ENCODE results near the gene LHX4. TPM values are rescaled to one million over a fixed set of nuclear protein-coding genes. Genes with fewer than 3 reads are reported as not detected.

Gene LHX4
- total and polyA plus RNA-seq, 9 of the 15 experiments (the other 6 are each of a cell fraction or from before 2014, with no cell fraction given) = 0.01 to 0.11 (median 0.07) TPM; not detected in 5

DNA sequence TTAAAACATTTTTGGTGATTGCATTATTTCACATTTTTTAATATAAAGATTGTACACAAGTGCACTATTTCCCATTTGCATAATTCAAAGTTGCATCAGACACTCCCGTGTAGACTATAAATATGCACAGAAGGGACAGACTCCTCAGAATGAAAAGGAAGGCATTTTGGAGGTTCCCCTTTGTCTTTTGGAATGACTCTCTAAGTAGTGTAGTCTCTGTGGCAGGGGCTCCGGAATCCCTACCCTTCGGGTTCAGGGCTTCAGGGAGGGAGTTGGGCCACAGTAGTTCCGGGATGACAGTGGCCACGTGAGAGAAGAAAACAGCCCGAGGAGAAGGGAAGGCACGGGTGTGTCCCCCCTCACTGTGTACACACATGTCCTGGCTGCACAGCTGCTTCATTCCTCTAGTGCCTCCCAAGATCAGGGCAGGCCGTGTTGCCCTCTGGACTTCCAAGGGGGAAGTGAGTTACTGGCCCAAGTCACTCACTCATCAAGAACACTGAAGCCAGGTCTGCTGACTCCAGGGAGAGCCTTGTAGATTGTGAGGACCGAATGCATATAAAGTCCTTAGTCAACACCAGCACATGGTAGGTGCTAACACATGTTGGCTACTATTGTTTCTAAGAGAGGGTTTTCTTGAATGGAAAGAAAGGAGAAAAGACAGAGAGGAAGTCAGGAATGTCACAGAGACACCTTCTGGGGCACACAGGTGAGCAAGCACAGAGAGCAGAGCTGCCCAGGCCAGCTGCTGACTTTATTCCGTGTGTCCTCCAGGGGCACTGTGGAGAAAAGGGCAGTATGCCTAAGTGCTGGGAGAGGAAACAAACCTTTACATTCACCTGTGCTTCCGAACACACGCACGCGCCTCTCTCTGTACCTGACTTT, 39.8 kb downstream of the LHX4 start (continued):
- TF ChIP-seq CREB1 (IDR thresholded peaks at IDR 0.05) (no peak), CREB1 (CRISPR knock-in tag; IDR thresholded peaks at IDR 0.05) (no peak), CEBPG (CRISPR knock-in tag; IDR thresholded peaks at IDR 0.05) (no peak), CEBPG (tag; conservative IDR thresholded peaks at IDR 0.05 in 1 of 2, IDR thresholded peaks at IDR 0.05 in 1 of 2) (peak in 1 of 2 experiments; percentile 32; a peak in 1 of 4 replicates), MLLT1 (IDR thresholded peaks at IDR 0.05) (no peak)

GRCh38 chr1:180270530-180271271, 40.6 kb downstream of the LHX4 start:
- BruUV-seq (replicated peaks) = no TSS peak
- ChIA-PET POLR2A (interaction anchor here (0.6 to 5.1 kb wide), 9 partner anchors 10 to 671 kb away, joined by 3 to 17 read pairs (median 4); no protein-coding TSS in a partner anchor), CTCF (ENCODE audit: low intra/inter-chr PET ratio) (no interaction called here)
- in situ Hi-C loops (cut with MboI) = loop anchor here (25.0 kb wide), 1 partner anchor 892 kb away; no protein-coding TSS in a partner anchor
- peaks cover 18% of the 10 kb centered on the region; the same call in 2 of the 3 replicates for H3K36me3 ChIP-seq (ENCODE audit: control insufficient read depth, insufficient read depth, low read length)
- DNase-seq (ENCODE audit: extremely low read depth in 1 of 4, low spot score in 3 of 4) (no peak), FAIRE-seq (peak; percentile 51), ATAC-seq (no peak; the same call in 2 of the 3 replicates)
- H3K27me3 ChIP-seq (ENCODE audit: control insufficient read depth in 2 of 2, insufficient read depth in 2 of 2, low read length in 2 of 2) = peaks cover under 1 to 7% of the 10 kb centered on the region in 2 experiments; a peak in 2 of 5 replicates
- intact Hi-C loops (cut with micrococcal nuclease) = no loop called here
- H3K27ac ChIP-seq (ENCODE audit: extremely low read depth, low read depth, low read length) = no peak overlapping the region
- 39% methylated on average over 8 of the region's 8 CpGs for WGBS (ENCODE audit: insufficient coverage, low coverage, missing lambda C conversion rate)
- H3K9ac ChIP-seq (ENCODE audit: insufficient read depth in 1 of 2, low read depth in 2 of 2, low read length in 2 of 2) = peak overlapping the region in 1 of 2 experiments; percentile 63; a peak in 2 of 4 replicates
- H3K4me2 ChIP-seq (ENCODE audit: insufficient read depth, low read length) = no peak overlapping the region
- no peaks in the 10 kb centered on the region for H3K9me3 ChIP-seq (replicated peaks; ENCODE audit: control insufficient read depth, insufficient read depth, low read depth, low read length)
- H3K9me1 ChIP-seq (ENCODE audit: control insufficient read depth, insufficient read depth, low read length) = peaks cover 13% of the 10 kb centered on the region
- H2AFZ ChIP-seq (ENCODE audit: low read depth, low read length) = no peak overlapping the region; the same call in 1 of the 2 replicates
- H4K20me1 ChIP-seq (replicated peaks; ENCODE audit: control insufficient read depth, insufficient read depth, low read length) = no peaks in the 10 kb centered on the region; the same call in 1 of the 2 replicates
- H3K4me3 ChIP-seq = no peak overlapping the region
- H3K4me1 ChIP-seq (replicated peaks in 1 of 2; ENCODE audit: control insufficient read depth in 2 of 2, insufficient read depth in 2 of 2, low read length in 2 of 2) = peaks cover 16 to 21% of the 10 kb centered on the region in 2 experiments
- H3K79me2 ChIP-seq (ENCODE audit: control insufficient read depth, insufficient read depth, low read length) = no peaks in the 10 kb centered on the region
- TF ChIP-seq CBFB (CRISPR knock-in tag; IDR thresholded peaks at IDR 0.05) = 0 out of 2 replicates have a peak, but pooled peaks have one; percentile 11
- no peak for TF ChIP-seq CREB1 (IDR thresholded peaks at IDR 0.05)
- TF ChIP-seq CREB1 (CRISPR knock-in tag; IDR thresholded peaks at IDR 0.05) = 0 out of 2 replicates have a peak, but pooled peaks have one; percentile 23
- TF ChIP-seq ATF2 (CRISPR knock-in tag; IDR thresholded peaks at IDR 0.05) = no peak

Data from K562 (cell line).